Dermis blood vessel endothelial cell (primary cell): ENCODE data around the gene RBM33. TPM values are rescaled to one million over a fixed set of nuclear protein-coding genes. Genes with fewer than 3 reads are reported as not detected.
A peak's percentile ranks its signal among the peaks of the same experiment; 100 is the strongest.
"Not testable (repeated sequence)": the region's sequence is repeated elsewhere in the genome, so short reads cannot be mapped to it uniquely, and the experiment has no call there.

Experiments used
- DNase-seq: peaks from one replicate; pipeline ENCODE4 v3.0.0; 2010
- total RNA-seq: library from RNA; depleted of rRNA; stranded (reverse); fragments of >200 nt; gene quantifications from 2 replicates; pipeline ENCODE4 v1.2.3, GENCODE V29; 2014

Gene RBM33, protein sequence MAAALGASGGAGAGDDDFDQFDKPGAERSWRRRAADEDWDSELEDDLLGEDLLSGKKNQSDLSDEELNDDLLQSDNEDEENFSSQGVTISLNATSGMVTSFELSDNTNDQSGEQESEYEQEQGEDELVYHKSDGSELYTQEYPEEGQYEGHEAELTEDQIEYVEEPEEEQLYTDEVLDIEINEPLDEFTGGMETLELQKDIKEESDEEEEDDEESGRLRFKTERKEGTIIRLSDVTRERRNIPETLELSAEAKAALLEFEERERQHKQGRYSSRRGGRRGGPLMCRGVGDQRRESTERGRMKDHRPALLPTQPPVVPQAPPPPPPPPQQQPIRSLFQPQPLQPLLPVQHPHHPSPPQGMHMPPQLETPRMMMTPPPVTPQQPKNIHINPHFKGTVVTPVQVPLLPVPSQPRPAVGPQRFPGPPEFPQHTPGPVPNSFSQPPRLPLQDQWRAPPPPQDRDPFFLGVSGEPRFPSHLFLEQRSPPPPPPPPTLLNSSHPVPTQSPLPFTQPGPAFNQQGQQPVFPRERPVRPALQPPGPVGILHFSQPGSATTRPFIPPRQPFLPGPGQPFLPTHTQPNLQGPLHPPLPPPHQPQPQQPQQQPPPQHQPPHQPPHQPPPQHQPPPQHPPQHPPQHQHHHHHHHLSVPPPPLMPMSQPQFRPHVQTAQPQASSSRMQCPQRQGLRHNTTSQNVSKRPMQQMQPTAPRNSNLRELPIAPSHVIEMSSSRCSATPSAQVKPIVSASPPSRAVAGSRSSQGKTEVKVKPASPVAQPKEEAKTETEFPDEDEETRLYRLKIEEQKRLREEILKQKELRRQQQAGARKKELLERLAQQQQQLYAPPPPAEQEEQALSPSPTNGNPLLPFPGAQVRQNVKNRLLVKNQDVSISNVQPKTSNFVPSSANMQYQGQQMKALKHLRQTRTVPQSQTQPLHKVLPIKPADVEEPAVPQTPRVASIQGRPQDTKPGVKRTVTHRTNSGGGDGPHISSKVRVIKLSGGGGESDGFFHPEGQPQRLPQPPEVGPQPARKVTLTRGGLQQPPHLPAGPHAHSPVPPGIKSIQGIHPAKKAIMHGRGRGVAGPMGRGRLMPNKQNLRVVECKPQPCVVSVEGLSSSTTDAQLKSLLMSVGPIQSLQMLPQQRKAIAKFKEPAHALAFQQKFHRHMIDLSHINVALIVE
- 23.1 and 31.3 TPM in 2 replicates for total RNA-seq

- DNase-seq: peak; percentile 83
Measured at GRCh38 chr7:155644178-155644970, at the start of gene RBM33. RBM33 (plus strand) TSS chr7:155644661; CDS start chr7:155644877, 216 bp downstream.

GRCh38 chr7:155594961-155595366 lies 49.5 kb upstream of the RBM33 start:
- no peak for DNase-seq

- DNase-seq: no peak
Measured at GRCh38 chr7:155597753-155598140, 46.7 kb upstream of the RBM33 start.

DNA sequence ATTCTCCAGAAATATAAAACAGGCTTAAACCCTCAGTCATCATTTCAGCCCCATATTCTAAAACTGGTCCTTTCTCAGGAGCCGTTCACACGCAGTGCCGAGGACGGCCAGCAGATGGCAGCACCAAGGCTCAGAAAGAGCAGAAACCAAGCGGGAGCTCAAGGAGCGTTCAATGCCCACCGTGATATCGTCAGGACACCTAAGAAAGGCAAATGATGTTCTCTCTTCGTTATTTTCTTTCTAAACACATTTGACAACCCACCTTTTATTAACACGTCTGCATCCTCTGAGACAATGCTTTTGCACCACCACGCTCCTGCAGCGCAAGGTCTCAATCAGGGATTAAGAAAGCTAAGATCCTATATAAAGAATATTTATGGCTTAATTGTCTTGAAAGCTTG lies 45.7 kb upstream of the RBM33 start:
- DNase-seq: peak; percentile 86

GRCh38 chr7:155602156-155602555 lies 42.3 kb upstream of the RBM33 start:
- no peak for DNase-seq

DNA sequence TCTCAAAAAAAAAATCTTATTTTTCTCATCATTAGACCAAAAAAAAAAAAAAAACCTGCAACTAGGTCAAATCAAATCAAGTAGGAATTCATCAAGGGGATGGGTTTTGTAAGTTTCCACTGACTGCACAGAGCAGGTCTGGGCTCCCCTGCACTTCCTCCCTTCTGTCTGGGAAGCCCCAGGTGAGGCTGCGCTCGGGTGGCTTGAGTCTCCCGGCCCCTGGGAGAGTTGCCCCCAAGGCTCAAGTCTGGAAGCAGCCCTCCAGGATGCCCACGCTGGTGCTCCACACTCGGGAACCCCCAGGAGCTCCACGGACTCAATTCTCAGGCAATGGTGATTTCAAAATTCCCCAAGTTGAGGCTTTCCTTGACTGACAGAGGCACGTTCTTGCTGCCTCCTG lies 41.7 kb upstream of the RBM33 start:
- DNase-seq: no peak

- DNase-seq: no peak
Measured at GRCh38 chr7:155603205-155603857, 41.1 kb upstream of the RBM33 start.

- no peak for DNase-seq
Measured at GRCh38 chr7:155603858-155604503, 40.5 kb upstream of the RBM33 start.

DNA sequence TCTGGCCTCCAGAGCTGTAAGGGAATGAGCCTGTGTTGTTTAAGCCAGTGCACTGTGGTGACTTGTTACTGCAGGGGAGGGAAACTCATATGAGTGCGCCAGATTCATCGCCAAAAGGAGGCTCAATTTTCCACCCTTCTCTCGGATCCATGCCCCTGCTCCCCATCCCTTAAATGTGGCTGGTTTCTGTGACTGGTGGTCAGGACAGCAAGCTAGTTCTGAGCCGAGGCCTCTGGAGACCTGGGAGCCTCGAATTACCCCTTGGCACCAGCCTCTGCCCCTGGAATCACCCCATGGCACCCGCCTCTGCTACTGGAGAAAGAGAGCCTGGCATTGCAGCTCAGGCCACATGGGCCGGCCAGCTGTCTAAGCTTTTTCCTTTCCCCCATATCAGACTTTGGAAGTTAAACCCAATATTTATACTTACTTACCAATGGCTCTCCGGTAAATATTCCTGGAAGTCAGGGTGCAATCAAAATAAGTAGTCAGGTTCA lies 39.9 kb upstream of the RBM33 start:
- no peak for DNase-seq

DNA sequence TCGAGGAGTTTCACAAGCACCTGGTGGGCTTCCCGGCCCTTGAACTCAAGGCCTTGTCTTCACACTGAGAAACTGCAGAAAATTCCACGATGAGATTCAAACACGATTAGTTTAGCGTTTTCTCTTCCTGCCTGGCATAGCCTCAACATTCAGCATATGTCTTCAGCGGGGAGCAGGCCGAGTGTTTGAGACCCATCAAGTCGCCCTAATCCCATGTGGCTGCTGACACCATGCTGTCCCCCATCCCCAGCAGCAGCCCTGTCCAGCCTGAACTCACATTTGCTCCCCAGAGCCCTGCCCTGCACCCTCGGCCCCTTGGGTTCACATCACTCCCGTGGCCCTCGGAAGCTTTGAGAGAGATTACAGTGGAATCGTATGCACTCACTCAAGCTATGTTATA lies 35.3 kb upstream of the RBM33 start:
- DNase-seq: no peak

GRCh38 chr7:155610633-155611193 lies 33.7 kb upstream of the RBM33 start:
- no peak for DNase-seq

DNA sequence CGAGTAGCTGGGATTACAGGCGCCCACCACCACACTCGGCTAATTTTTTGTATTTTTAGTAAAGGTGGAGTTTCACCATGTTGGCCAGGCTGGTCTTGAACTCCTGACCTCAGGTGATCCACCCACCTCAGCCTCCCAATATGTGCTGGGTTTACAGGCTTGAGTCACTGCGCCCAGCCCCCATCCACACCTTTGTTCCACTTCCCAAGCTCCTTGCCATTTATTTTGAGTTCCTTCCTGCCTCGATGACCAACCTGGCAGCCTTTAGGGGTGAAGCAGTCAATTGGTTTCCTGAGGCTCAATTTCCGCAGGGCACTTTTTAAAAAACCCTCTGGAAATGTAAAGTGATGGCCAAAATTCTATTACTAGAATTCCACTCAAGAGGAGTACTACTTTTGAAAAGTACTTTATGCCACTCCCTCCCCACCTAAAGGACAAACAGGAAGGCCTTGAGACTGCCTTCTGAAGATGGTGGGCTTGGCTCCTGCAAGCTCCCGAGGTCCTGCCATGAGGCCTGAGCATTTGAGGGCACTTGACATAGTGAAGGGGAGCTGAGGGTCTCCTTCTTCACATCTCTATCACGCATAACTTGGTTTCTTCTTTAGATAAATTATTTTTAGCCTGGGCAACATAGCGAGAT lies 32.5 kb upstream of the RBM33 start:
- no peak for DNase-seq

DNA sequence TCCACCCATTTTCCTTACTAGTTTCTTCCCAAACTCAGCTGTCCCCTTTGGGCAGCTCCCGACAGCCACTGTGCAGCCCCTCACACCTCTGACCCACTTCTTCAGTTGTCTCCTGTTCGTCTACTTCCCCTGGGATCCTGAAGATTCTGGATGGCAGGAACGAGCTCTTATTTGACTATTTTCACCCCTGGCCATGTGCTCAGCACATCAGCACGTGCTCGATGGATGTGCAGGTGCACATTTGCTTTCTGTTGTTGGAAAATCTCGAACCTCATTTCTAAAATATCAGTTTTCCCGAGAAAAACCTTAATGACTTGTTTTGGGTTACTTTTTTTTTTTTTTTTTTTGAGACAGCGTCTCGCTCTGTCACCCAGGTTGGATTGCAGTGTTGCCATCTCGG lies 31.8 kb upstream of the RBM33 start:
- DNase-seq: no peak

DNA sequence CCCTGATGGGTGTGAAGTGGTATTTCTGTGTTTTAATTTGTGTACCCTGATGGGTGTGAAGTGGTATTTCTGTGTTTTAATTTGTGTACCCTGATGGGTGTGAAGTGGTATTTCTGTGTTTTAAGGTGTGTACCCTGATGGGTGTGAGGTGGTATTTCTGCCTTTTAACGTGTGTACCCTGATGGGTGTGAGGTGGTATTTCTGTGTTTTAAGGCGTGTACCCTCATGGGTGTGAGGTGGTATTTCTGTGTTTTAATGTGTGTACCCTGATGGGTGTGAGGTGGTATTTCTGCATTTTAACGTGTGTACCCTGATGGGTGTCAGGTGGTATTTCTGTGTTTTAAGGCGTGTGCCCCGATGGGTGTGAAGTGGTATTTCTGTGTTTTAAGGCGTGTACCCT lies 29.4 kb upstream of the RBM33 start:
- DNase-seq: not testable (repeated sequence)

- no peak for DNase-seq
Measured at GRCh38 chr7:155618708-155619633, 25.5 kb upstream of the RBM33 start.

DNA sequence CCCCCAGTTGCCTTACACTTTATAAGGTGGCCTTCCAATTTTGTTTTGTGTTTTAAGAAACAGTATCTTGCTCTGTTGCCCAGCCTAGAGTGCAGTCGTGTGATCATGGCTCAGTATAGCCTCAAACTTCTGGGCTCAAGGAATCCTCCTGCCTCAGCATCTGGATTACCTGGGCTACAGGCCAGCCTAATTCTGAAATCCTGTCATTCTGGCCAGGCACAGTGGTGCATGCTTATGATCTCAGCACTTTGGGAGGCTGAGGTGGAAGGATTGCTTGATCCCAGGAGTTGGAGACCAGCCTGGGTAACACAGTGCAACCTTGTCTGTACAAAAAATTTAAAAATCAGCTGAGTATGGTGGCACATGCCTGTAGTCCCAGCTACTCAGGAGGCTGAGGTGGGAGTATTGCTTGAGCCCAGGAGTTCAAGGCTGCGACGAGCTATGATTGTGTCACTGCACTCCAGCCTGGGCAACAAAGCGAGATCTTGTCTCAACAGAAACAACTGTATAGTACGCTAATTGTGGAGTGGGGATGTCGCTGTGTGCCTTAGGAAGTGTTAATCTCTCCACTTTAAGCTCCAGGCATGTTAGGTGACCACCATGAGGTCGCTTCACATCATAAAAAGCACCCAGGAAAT lies 24.7 kb upstream of the RBM33 start:
- no peak for DNase-seq

DNA sequence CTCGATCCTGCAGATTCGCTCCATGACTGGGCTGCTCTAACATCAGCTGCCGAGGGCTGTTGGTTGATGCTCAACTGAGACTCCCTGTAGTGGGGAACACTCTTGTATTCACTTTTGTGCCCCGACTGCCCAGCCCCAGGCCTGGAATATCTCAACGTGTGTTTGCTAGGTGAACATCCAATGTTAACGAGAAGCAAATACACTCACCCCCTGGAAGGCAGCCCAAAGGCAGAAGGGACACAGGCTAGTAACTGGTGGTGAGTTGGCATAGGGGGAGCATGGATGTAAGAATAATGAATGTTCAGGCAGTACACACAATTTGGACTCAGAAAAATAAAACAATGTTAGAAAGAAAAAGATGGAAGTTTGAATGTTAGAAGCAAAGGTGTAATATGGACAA lies 24.0 kb upstream of the RBM33 start:
- no peak for DNase-seq

DNA sequence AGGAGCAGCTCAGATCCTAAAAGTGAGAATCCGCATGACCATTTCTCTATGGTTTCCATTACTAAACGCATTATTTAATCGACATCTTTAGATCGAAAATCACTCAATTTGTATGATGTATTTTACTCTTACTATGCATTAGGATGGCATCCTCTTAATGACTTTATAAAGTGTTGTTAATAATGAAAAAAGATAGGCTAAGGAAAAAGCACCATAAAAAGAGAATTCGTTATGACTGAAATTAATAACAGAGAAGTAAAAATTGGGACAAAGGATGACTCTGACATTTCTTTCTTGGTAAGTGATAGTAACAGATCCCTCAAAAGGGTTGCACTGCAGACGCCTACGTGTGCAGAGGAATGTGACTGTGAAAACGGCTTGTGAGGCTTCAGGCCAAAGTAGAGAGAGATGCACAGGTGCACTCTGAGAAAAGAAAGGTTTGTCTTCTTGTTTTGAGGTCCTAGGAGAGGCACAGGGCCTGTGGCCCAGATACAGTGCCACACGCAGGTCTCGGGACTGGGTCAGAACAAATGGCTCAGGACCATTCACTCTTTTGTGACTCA lies 23.0 kb upstream of the RBM33 start:
- DNase-seq: no peak
